Cardiac fibroblast (primary cell): ENCODE data around the gene HARS2.
"Not testable (repeated sequence)": the region's sequence is repeated elsewhere in the genome, so short reads cannot be mapped to it uniquely, and the experiment has no call there.

ENCODE experiments used
- DNase-seq, 2 donors: peaks; one replicate each; pipeline versions ENCODE4 v3.0.0 to v3.0.0-alpha.2; 2010; ENCODE audit warnings: low read depth in 2 of 2
- H3K4me3 ChIP-seq, 2 donors: replicated peaks in 1 of 2; 1 replicate in 1 of 2; 2 replicates in 1 of 2; pipeline ENCODE4 v1.5.1; 2011; ENCODE audit warnings: low read depth in 2 of 2, low read length in 2 of 2, mild to moderate bottlenecking in 2 of 2, moderate library complexity in 1 of 2
- CTCF ChIP-seq: IDR thresholded peaks from one replicate; pipeline ENCODE4 v1.5.1; 2011; ENCODE audit warnings: low read depth, mild to moderate bottlenecking, low read length, inconsistent platforms

Gene HARS2, protein sequence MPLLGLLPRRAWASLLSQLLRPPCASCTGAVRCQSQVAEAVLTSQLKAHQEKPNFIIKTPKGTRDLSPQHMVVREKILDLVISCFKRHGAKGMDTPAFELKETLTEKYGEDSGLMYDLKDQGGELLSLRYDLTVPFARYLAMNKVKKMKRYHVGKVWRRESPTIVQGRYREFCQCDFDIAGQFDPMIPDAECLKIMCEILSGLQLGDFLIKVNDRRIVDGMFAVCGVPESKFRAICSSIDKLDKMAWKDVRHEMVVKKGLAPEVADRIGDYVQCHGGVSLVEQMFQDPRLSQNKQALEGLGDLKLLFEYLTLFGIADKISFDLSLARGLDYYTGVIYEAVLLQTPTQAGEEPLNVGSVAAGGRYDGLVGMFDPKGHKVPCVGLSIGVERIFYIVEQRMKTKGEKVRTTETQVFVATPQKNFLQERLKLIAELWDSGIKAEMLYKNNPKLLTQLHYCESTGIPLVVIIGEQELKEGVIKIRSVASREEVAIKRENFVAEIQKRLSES

DNA sequence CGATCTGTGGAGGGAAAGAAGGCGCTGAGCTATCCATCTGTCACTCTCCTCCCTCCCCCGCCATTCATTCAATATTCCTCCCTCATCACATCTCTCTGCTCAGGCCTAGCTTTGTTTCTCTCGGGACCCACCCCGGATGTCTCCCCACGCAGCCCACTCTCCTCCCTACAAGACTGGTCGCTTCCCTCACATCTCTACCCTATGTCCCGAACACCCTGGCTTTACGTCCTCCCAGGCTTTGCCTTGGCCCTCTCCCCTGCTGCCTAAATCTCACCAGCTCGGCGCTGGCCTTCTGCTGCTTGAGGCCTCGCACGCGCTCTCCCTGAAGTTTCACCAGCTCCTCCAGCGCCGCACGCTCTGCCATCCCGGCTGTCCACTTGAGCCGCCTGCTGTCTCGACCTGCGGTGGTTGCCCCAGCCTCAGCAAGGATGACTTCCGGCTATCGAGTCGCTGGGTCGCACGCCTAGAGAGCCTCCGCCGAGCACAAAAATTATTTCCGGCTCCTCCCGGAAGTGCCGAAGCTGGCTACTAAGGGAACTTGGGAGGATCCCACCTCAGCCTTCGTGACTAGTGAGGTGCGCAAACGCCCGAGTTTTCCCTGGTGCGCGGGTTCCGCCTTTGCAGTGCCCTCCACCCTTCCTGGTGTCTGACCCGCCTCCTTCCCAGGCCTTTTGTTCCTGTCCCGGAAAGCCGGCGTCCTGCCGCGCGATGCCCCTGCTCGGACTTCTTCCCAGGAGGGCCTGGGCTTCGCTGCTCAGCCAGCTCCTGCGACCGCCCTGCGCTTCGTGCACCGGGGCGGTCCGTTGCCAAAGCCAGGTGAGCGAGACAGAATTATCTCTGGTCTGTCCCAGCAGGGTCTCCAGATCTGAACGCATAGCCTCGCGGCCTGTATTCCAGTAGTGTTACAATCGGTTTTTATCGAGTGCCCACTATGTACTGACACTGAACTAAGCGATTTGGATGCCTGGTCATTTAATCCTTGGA lies at the start of gene HARS2, which contains the start of gene HARS1:
Gene HARS2 (plus strand): TSS at position 515 of the 984 bp plus-strand sequence. CDS start 194 bp downstream, at position 709.
Gene HARS1 (minus strand): TSS at position 430 of the 984 bp plus-strand sequence. CDS start 66 bp downstream, at position 364.
- TF ChIP-seq CTCF: no peak
- DNase-seq: peak; percentile 96 to 97
- peak within 1 kb of the TSS; percentile 68 to 88 for H3K4me3 ChIP-seq

DNA sequence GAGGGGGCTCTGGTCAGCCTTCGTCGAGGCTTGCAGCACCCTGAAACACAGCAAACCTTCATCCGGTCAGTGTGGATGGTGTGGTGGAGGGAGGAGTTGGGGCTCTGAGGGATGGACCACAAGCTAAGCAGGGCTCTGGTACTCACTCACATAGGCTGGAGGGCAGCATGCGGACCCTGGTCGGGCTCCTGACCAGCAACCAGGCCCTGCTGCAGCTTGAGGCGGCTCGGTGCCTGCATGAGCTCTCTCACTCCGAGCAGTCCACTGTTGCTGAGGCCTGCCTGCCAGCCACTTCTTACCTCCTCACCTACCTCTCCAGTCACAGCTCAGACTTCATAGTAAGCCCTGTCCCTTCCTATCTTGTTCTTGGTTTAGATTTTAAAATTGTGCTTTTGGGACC lies 49.5 kb upstream of the HARS2 start:
- no peak overlapping the region for H3K4me3 ChIP-seq
- TF ChIP-seq CTCF: no peak
- no peak for DNase-seq

GRCh38 chr5:140642718-140643117 lies 48.5 kb upstream of the HARS2 start:
- H3K4me3 ChIP-seq: no peak overlapping the region
- TF ChIP-seq CTCF: no peak
- DNase-seq: peak; percentile 6 to 90

- H3K4me3 ChIP-seq: peak overlapping the region; percentile 81 to 89
- DNase-seq: peak in 1 of 2 donors; percentile 7
- TF ChIP-seq CTCF: no peak
Measured at GRCh38 chr5:140647042-140647419, 44.2 kb upstream of the HARS2 start.

- no peak for TF ChIP-seq CTCF
Measured at GRCh38 chr5:140658870-140659269, 32.4 kb upstream of the HARS2 start.

DNA sequence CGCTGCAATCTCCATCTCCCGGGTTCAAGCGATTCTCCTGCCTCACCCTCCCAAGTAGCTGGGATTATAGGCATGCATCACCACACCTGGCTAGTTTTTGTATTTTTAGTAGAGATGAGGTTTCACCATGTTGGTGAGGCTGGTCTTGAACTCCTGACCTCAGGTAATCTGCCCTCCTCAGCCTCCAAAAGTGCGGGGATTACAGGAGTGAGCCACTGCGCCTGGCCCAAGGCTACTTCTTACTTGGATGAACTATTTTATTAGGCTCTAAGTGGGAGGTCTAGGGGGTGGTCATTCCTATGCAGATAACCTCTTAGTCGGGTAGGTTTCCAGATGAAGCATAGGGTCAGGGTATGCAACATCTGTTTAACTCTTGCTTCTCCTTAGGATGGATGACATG lies 30.9 kb upstream of the HARS2 start:
- not testable (repeated sequence) for H3K4me3 ChIP-seq, DNase-seq

More at GRCh38 chr5:140658870-140659269, 32.4 kb upstream of the HARS2 start:
- DNase-seq: no peak
- no peak overlapping the region for H3K4me3 ChIP-seq
